Fibroblast of mammary gland (primary cell): Measurements from ENCODE around the gene BTRC.
"Not testable (repeated sequence)": the region's sequence is repeated elsewhere in the genome, so short reads cannot be mapped to it uniquely, and the experiment has no call there.

Experiments
- DNase-seq: peaks from one replicate; pipeline ENCODE4 v3.0.0-alpha.2; 2010; ENCODE audit warnings: low read depth
- H3K4me3 ChIP-seq: 2 replicates; pipeline ENCODE4 v1.5.1; 2011; ENCODE audit warnings: low read depth, mild to moderate bottlenecking, low read length, moderate library complexity; ENCODE audit not compliant: control insufficient read depth
- CTCF ChIP-seq: conservative IDR thresholded peaks from 2 replicates; pipeline ENCODE4 v1.5.1; 2011; ENCODE audit warnings: low read depth, low read length, inconsistent platforms; ENCODE audit not compliant: control insufficient read depth, insufficient read depth

BTRC gene

GRCh38 chr10:101386659-101387259, 32.8 kb downstream of the BTRC start:
- DNase-seq = no peak
- H3K4me3 ChIP-seq = no peak overlapping the region
- no peak for TF ChIP-seq CTCF

GRCh38 chr10:101388676-101389276, 34.8 kb downstream of the BTRC start:
- DNase-seq = peak; percentile 22

GRCh38 chr10:101389532-101389931, 35.6 kb downstream of the BTRC start:
- not testable (repeated sequence) for DNase-seq, H3K4me3 ChIP-seq

More at GRCh38 chr10:101388676-101389276, 34.8 kb downstream of the BTRC start:
- no peak overlapping the region for H3K4me3 ChIP-seq
- TF ChIP-seq CTCF = no peak

GRCh38 chr10:101389986-101390531, 36.1 kb downstream of the BTRC start:
- H3K4me3 ChIP-seq = no peak overlapping the region
- TF ChIP-seq CTCF = no peak

GRCh38 chr10:101393378-101393777, 39.4 kb downstream of the BTRC start:
- no peak for TF ChIP-seq CTCF
- DNase-seq = no peak
- H3K4me3 ChIP-seq = no peak overlapping the region

More at GRCh38 chr10:101389986-101390531, 36.1 kb downstream of the BTRC start:
- DNase-seq = no peak

- no peak for DNase-seq
- no peak overlapping the region for H3K4me3 ChIP-seq
- no peak for TF ChIP-seq CTCF
Measured at GRCh38 chr10:101394524-101395133, 40.7 kb downstream of the BTRC start.

GRCh38 chr10:101397140-101397539, 43.2 kb downstream of the BTRC start:
- no peak overlapping the region for H3K4me3 ChIP-seq
- DNase-seq = peak; percentile 49
- no peak for TF ChIP-seq CTCF
